CD14-positive monocyte (primary cell): ENCODE measurements around the gene GALR2. TPM values are rescaled to one million over a fixed set of nuclear protein-coding genes. Genes with fewer than 3 reads are reported as not detected.

Experiments used
- DNase-seq, 3 donors: peaks; one replicate each; pipeline ENCODE4 v3.0.0-alpha.2; 2011 to 2022
- H2AFZ ChIP-seq: 2 replicates; pipeline ENCODE4 v1.6.0; 2012; ENCODE audit warnings: mild to moderate bottlenecking, low read depth, low read length, inconsistent platforms; ENCODE audit not compliant: insufficient read depth, poor library complexity, severe bottlenecking
- H3K27ac ChIP-seq, 2 donors: 1 replicate in 1 of 2; 2 replicates in 1 of 2; pipeline ENCODE4 v1.5.1; 2012 to 2013; ENCODE audit warnings: low read length in 2 of 2, control low read depth in 1 of 2, inconsistent platforms in 1 of 2, low read depth in 1 of 2, mild to moderate bottlenecking in 1 of 2
- H3K27me3 ChIP-seq, 2 donors: one replicate each; pipeline versions ENCODE4 v1.6.0 to v1.6.1; 2011 to 2013; ENCODE audit warnings: low read length in 2 of 2; ENCODE audit not compliant: control insufficient read depth in 2 of 2, insufficient read depth in 2 of 2
- H3K36me3 ChIP-seq, 2 donors: replicated peaks in 1 of 2; 1 replicate in 1 of 2; 2 replicates in 1 of 2; pipeline versions ENCODE4 v1.5.1 to v1.6.1; 2012 to 2013; ENCODE audit warnings: low read length in 2 of 2, control low read depth in 1 of 2, inconsistent platforms in 1 of 2, mild to moderate bottlenecking in 1 of 2; ENCODE audit not compliant: insufficient read depth in 2 of 2, control insufficient read depth in 1 of 2
- H3K4me1 ChIP-seq, 2 donors: 1 replicate in 1 of 2; 2 replicates in 1 of 2; pipeline versions ENCODE4 v1.5.1 to v1.6.1; 2012 to 2013; ENCODE audit warnings: low read length in 2 of 2, control low read depth in 1 of 2, inconsistent platforms in 1 of 2, mild to moderate bottlenecking in 1 of 2, moderate library complexity in 1 of 2; ENCODE audit not compliant: insufficient read depth in 2 of 2, control insufficient read depth in 1 of 2
- H3K4me2 ChIP-seq: replicated peaks from 2 replicates; pipeline ENCODE3; 2012; ENCODE audit warnings: low read length, moderate library complexity, mild to moderate bottlenecking; ENCODE audit not compliant: poor library complexity, severe bottlenecking; ENCODE audit errors: extremely low read depth
- H3K4me3 ChIP-seq, 3 experiments: fragments of 200-600 bp in 1 of 3; sonication (generic) in 1 of 3; replicated peaks in 1 of 3; 1 replicate in 2 of 3; 2 replicates in 1 of 3; pipeline ENCODE4 v1.5.1; 2011 to 2013; ENCODE audit warnings: low read length in 3 of 3, mild to moderate bottlenecking in 3 of 3, control low read depth in 2 of 3, low read depth in 2 of 3, inconsistent platforms in 1 of 3, moderate library complexity in 1 of 3
- H3K79me2 ChIP-seq: 2 replicates; pipeline ENCODE4 v1.6.0; 2012; ENCODE audit warnings: mild to moderate bottlenecking, control low read depth, inconsistent platforms, low read length, moderate library complexity; ENCODE audit not compliant: insufficient read depth
- H3K9ac ChIP-seq: 2 replicates; pipeline ENCODE4 v1.6.0; 2017; ENCODE audit warnings: low read length, mild to moderate bottlenecking; ENCODE audit not compliant: insufficient read depth, poor library complexity, severe bottlenecking
- H3K9me3 ChIP-seq, 2 donors: replicated peaks in 1 of 2; 1 replicate in 1 of 2; 2 replicates in 1 of 2; pipeline versions ENCODE4 v1.5.1 to v1.6.1; 2012 to 2013; ENCODE audit warnings: low read length in 2 of 2, control low read depth in 1 of 2; ENCODE audit not compliant: control insufficient read depth in 1 of 2, insufficient read depth in 1 of 2
- H4K20me1 ChIP-seq: 2 replicates; pipeline ENCODE4 v1.6.0; 2012; ENCODE audit warnings: mild to moderate bottlenecking, low read length, control low read depth, moderate library complexity; ENCODE audit not compliant: insufficient read depth
- H3K27ac Mint-ChIP-seq, 7 donors: one replicate each; pipeline ENCODE4 v1.8.0; 2020; ENCODE audit warnings: mild to moderate bottlenecking in 7 of 7, mixed read lengths in 7 of 7, moderate library complexity in 6 of 7, inconsistent platforms in 2 of 7
- H3K27me3 Mint-ChIP-seq, 3 donors: one replicate each; pipeline ENCODE4 v1.8.0; 2021 to 2022; ENCODE audit warnings: low read depth in 3 of 3, mild to moderate bottlenecking in 3 of 3, mixed read lengths in 3 of 3, moderate library complexity in 3 of 3, inconsistent platforms in 1 of 3
- H3K36me3 Mint-ChIP-seq, 2 donors: one replicate each; pipeline ENCODE4 v1.8.0; 2020; ENCODE audit warnings: mixed read lengths in 2 of 2, inconsistent platforms in 1 of 2, mild to moderate bottlenecking in 1 of 2
- H3K4me1 Mint-ChIP-seq: one replicate; pipeline ENCODE4 v1.8.0; 2020; ENCODE audit warnings: mild to moderate bottlenecking, mixed read lengths
- H3K4me3 Mint-ChIP-seq, 2 donors: one replicate each; pipeline ENCODE4 v1.8.0; 2020; ENCODE audit warnings: mild to moderate bottlenecking in 2 of 2, mixed read lengths in 2 of 2, moderate library complexity in 1 of 2
- H3K9me3 Mint-ChIP-seq, 7 donors: one replicate each; pipeline ENCODE4 v1.8.0; 2020 to 2022; ENCODE audit warnings: mixed read lengths in 7 of 7, mild to moderate bottlenecking in 6 of 7, moderate library complexity in 6 of 7, inconsistent platforms in 2 of 7
- CTCF ChIP-seq: fragments of 200-600 bp; IDR thresholded peaks from one replicate; pipeline ENCODE4 v1.8.0; 2022; ENCODE audit warnings: antibody characterized with exemption, mild to moderate bottlenecking
- WGBS: methylation state at CpG from one replicate; pipeline ENCODE4 v1.1.5; 2013; ENCODE audit warnings: missing lambda C conversion rate; ENCODE audit not compliant: insufficient coverage; 5-methylcytosine and 5-hydroxymethylcytosine counted together
- intact Hi-C, 2 donors: fragments of 100-400 bp; cut with micrococcal nuclease; formaldehyde crosslinking; loops; one replicate each; pipeline versions ENCODE4 v1.15.0 to v1.15.1; 2023
- polyA plus RNA-seq, 3 donors: library from polyadenylated mRNA; depleted of rRNA in 1 of 3; unstranded in 2 of 3; stranded (reverse) in 1 of 3; fragments of 300-500 nt in 2 of 3; fragments of >200 nt in 1 of 3; fragmentation: Illumina TruSeq in 2 of 3; gene quantifications; 1 replicate in 2 of 3; 2 replicates in 1 of 3; pipeline ENCODE4 v1.2.3, GENCODE V29; 2012 to 2021

Gene GALR2
- polyA plus RNA-seq, 3 donors: 0.22 to 4.8 (median 1.1) TPM

GRCh38 chr17:76092526-76093413 is 18.2 kb downstream of the GALR2 start:
- 97% methylated on average over 19 of the region's 20 CpGs for WGBS
- Histone ChIP-seq H3K4me3 (no peak overlapping the region), H3K27ac (no peak overlapping the region), H2AFZ (no peak overlapping the region), H3K9ac (no peak overlapping the region), H3K79me2 (no peaks in the 10 kb centered on the region), H3K9me3 (no peaks in the 10 kb centered on the region), H3K27me3 (no peaks in the 10 kb centered on the region), H3K4me2 (no peak overlapping the region), H4K20me1 (no peaks in the 10 kb centered on the region), H3K4me1 (no peaks in the 10 kb centered on the region), H3K36me3 (peaks cover 98 to 100% of the 10 kb centered on the region in 2 donors)
- Mint-ChIP-seq H3K4me3 (no peak overlapping the region), H3K4me1 (peaks cover 2% of the 10 kb centered on the region), H3K9me3 (no peaks in the 10 kb centered on the region), H3K36me3 (peaks cover 77 to 100% of the 10 kb centered on the region in 2 donors), H3K27ac (no peak overlapping the region), H3K27me3 (peaks cover 0 to 2% (median 1%) of the 10 kb centered on the region in 3 donors)
- TF ChIP-seq CTCF: no peak
- no peak for DNase-seq
- intact Hi-C loops: no loop called here

- H3K27ac Mint-ChIP-seq: no peak overlapping the region
Observed at GRCh38 chr17:76094046-76094445, 19.5 kb downstream of the GALR2 start.

More at GRCh38 chr17:76094046-76094445, 19.5 kb downstream of the GALR2 start:
- no peaks in the 10 kb centered on the region for H3K27me3 ChIP-seq
- peaks cover 91 to 100% of the 10 kb centered on the region in 2 donors for H3K36me3 ChIP-seq
- peaks cover 78 to 100% of the 10 kb centered on the region in 2 donors for H3K36me3 Mint-ChIP-seq
- no peaks in the 10 kb centered on the region for H3K9me3 ChIP-seq
- H3K4me3 ChIP-seq: no peak overlapping the region
- no peak overlapping the region for H3K9ac ChIP-seq
- no peak overlapping the region for H3K27ac ChIP-seq
- WGBS: 98% methylated on average over 9 of the region's 11 CpGs
- no peak overlapping the region for H2AFZ ChIP-seq
- H3K9me3 Mint-ChIP-seq: no peaks in the 10 kb centered on the region
- H3K4me3 Mint-ChIP-seq: no peak overlapping the region
- no peaks in the 10 kb centered on the region for H3K4me1 ChIP-seq
- DNase-seq: no peak
- no peak for TF ChIP-seq CTCF
- no peak overlapping the region for H3K4me2 ChIP-seq
- peaks cover 2% of the 10 kb centered on the region for H3K4me1 Mint-ChIP-seq
- H3K79me2 ChIP-seq: no peaks in the 10 kb centered on the region
- H4K20me1 ChIP-seq: no peaks in the 10 kb centered on the region
- peaks cover 0 to 2% (median 1%) of the 10 kb centered on the region in 3 donors for H3K27me3 Mint-ChIP-seq
- intact Hi-C loops: no loop called here
